ENCODE results near the gene ZZZ3. TPM values are rescaled to one million over a fixed set of nuclear protein-coding genes. Genes with fewer than 3 reads are reported as not detected.
"Not testable (repeated sequence)": the region's sequence is repeated elsewhere in the genome, so short reads cannot be mapped to it uniquely, and the experiment has no call there.

Gene ZZZ3
- total RNA-seq, 2 experiments from 2014 or later: 45.2 to 45.3 TPM

DNA sequence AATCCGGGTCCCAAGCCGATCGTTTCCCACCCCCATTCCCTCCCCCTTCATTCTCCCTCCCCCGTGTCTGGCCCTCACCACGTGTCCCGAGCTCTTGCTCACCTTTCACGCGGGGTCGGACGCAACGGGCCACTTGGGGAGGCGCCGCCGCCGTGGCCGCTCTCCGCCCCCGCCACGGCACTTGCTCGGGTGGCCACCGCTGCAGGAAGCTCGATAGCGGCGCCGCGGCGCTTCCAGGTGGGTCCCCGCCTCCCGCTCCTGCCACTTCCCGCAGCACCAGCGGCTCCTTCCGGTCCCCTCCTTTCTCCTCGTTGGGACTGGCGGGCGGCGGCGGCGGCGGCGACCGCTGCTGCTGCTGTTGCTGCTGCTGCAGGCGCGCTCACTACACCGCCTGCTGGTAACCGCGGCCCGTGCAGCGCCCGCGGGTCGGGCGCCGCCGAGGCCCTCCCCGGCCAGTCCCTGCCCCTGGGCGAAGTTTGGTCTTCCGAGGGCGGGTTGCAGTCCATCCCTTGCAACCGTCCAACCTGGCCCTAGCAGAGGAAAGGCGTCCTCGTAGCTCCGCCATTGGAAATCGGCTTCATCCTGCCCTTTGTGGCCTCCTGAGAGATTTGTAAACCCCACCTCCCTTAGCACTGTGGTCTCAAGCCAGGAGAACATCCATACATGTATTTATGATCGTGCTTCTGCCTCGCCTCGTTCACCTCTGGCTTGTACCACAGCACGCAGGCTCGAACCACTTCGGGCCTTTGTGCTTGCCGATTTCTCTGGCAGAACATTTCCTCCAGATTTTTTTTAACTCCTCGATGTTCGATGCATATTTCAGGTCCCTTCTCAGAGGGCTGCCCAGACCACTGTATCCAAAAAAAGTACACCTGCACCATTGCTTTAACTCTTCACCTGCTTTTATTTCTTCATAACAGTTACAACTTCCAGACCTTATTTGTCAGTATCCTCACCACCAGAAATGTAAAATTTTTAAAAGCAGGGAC, 996 bp upstream of the ZZZ3 start:
- no peaks in the 10 kb centered on the region for H3K9me3 Mint-ChIP-seq
- peak overlapping the region; percentile 95 for H3K27ac Mint-ChIP-seq
- DNase-seq (peak; percentile 95), ATAC-seq (ENCODE audit: low read depth) (peak; percentile 75)
- POLR2A ChIA-PET: interaction anchor here (0.5 to 2.3 kb wide), 12 partner anchors 15 to 1429 kb away, joined by 3 to 18 read pairs (median 3); partner anchors contain the start of genes DNAJB4, FUBP1, MIGA1 and USP33
- no peaks in the 10 kb centered on the region for H3K27me3 Mint-ChIP-seq
- peak overlapping the region; percentile 90 for H3K4me3 Mint-ChIP-seq
- peaks cover 17% of the 10 kb centered on the region for H3K4me1 Mint-ChIP-seq
- peaks cover 4% of the 10 kb centered on the region for H3K36me3 Mint-ChIP-seq

DNA sequence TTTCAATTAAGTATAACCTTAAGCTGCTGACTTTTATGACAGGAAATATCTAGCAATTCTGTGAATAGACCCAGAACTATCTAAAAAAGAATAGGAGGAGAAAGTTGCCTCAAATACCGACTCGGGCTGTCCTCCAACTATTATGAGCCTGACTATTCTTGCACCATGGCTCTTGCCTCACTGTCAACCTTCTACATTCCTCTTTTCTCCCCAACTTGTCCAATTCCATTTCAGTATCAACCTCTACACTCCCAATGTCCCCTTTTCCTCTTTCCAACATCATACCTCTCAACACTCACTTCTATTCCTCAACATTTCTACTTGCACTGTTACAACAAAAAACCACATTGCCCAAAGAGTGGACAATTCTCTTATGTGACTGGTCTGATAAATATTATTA, 2.3 kb downstream of the ZZZ3 start:
- peaks cover 9% of the 10 kb centered on the region for H3K36me3 Mint-ChIP-seq
- H3K27ac Mint-ChIP-seq: no peak overlapping the region
- no peak for DNase-seq
- ATAC-seq (ENCODE audit: low read depth): no peak
- H3K4me3 Mint-ChIP-seq: peak overlapping the region; percentile 23
- H3K4me1 Mint-ChIP-seq: peaks cover 27% of the 10 kb centered on the region
- H3K9me3 Mint-ChIP-seq: no peaks in the 10 kb centered on the region
- H3K27me3 Mint-ChIP-seq: no peaks in the 10 kb centered on the region
- POLR2A ChIA-PET: no interaction called here

DNA sequence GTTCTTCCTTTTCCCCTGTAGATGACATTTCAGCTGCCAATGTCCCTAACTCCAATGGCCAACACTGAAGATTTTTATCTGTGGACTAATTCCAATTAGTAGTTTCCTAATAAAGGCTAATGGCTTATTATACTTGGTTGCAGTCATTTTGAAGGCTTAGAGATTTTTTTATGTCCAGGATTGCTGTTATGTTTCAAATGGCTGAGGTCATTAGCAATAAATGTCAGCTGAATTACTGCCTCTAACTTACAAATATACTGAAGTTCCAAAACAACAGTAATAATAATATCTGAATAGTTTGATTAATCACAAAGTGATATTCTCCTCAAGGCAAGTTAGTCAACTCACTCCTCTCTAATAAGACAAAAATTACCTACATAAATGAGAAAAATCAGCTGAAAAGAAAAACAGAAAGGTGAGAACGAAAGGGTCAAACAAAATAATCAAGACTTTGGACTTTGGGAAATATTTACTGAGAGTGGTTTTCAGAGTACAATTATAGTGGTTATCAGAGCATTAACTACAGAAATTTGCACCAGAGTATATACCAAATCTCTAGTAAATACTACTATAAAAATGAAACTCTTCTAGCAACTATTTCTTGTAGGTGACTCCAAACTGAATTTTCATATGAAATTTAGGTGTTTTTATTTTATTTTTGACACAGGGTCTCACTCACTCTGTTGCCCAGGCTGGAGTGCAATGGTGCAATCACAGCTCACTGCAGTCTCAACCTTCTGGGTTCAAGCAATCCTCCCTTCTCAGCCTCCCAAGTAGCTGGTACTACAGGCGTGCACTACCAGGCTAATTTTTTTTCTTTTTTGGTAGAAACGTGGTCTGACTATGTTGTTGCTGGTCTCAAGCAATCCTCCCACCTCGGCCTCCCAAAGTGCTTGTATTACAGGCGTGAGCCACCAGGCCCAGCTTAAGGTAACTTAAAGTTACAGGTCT, 3.5 kb downstream of the ZZZ3 start:
- POLR2A ChIA-PET: no interaction called here
- Mint-ChIP-seq H3K36me3 (peaks cover 9% of the 10 kb centered on the region), H3K27ac (no peak overlapping the region), H3K9me3 (no peaks in the 10 kb centered on the region), H3K4me1 (peaks cover 27% of the 10 kb centered on the region), H3K4me3 (no peak overlapping the region), H3K27me3 (no peaks in the 10 kb centered on the region)
- no peak for DNase-seq
- ATAC-seq (ENCODE audit: low read depth): no peak

DNA sequence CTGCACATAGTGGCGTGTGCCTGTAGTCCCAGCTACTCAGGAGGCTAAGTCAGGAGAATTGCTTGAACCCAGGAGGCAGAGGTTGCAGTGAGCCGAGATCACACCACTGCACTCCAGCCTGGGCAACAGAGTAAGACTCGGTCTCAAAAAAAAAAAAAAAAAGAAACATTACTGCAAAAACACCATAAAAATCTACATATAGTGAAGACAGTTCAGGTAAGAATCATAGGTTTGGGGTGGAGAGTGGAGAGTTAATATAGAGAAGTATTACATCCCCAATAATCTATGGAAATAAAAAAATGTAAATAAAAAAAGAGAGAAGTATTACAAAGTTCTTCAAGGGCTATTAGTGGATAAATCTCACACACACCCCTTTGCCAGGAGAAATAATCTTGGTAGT, 7.7 kb downstream of the ZZZ3 start:
- DNase-seq; POLR2A ChIA-PET; H3K4me3 Mint-ChIP-seq; H3K9me3 Mint-ChIP-seq; ATAC-seq (ENCODE audit: low read depth); H3K27me3 Mint-ChIP-seq; H3K36me3 Mint-ChIP-seq; H3K27ac Mint-ChIP-seq: not testable (repeated sequence)
- H3K4me1 Mint-ChIP-seq: peaks cover 36% of the 10 kb centered on the region

DNA sequence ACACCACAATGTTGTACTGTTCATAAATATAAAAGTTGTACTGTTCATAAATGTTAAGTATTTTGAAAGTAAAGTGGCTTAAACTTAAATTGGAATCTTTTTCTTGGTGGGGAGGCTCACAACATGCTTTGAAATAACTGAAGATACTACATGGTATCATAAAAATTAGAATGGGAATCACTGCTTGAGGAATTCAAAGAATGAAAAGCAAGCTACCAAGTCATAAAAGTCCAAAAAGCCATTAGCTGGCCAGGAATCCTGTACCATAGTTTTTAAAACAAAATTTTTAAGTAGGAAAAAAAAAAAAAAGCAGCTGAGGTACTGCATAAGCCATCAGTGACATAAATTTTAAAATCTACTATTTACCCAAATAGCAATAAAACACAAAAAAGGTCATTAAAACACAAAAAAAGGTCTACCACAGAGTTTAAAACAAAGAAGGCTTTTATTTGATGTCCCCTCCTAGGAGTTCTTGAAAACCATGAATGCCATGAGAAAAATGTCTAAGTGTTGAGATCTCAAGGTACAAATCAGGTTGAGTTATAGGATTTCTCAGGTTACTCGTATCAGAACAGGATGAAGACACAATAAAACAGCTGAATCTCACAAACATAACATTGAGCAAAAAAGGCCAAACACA, 8.6 kb downstream of the ZZZ3 start:
- Mint-ChIP-seq H3K27ac (no peak overlapping the region), H3K4me3 (no peak overlapping the region), H3K9me3 (no peaks in the 10 kb centered on the region), H3K27me3 (no peaks in the 10 kb centered on the region), H3K36me3 (peaks cover 5% of the 10 kb centered on the region), H3K4me1 (peaks cover 34% of the 10 kb centered on the region)
- ATAC-seq (ENCODE audit: low read depth): no peak
- POLR2A ChIA-PET: no interaction called here
- no peak for DNase-seq

DNA sequence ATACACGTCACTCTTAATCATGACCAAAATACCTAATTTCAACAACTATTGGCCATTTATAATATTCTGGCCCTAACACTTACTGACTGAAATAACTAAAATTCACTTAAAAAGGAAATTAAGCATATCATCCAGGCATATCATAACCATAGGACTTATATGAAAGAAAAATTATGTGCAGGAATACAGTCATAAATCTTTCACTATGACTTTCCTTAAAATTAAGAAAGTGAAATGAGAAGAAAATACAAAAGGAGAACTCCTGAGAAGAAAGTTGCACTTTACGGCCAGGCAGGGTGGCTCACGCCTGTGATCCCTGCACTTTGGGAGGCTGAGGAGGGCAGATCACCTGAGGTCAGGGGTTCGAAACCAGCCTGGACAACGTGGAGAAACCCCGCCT, 9.4 kb downstream of the ZZZ3 start:
- no peak for ATAC-seq (ENCODE audit: low read depth)
- H3K27ac Mint-ChIP-seq: no peak overlapping the region
- no peak overlapping the region for H3K4me3 Mint-ChIP-seq
- DNase-seq: no peak
- no peaks in the 10 kb centered on the region for H3K27me3 Mint-ChIP-seq
- POLR2A ChIA-PET: no interaction called here
- no peaks in the 10 kb centered on the region for H3K9me3 Mint-ChIP-seq
- H3K4me1 Mint-ChIP-seq: peaks cover 32% of the 10 kb centered on the region
- peaks cover 5% of the 10 kb centered on the region for H3K36me3 Mint-ChIP-seq

DNA sequence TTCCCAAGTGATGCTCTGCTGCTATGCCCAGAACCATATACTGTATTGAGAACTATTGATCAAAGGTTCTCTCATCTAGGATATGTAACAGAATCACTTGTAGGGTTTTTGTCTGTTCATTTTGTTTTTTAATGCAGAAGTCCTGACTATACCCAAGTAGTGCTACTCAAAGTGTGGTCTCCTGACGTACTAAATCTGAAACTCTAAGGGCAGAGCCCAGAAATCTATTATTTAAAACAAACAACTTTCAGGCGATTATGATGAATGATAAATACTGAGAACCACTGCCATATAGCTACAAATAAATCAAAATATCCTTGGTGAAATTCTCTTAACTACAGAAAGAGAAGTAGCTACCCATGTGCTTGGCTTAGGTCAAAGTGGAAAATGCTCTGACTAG, 10.1 kb downstream of the ZZZ3 start:
- Mint-ChIP-seq H3K4me3 (no peak overlapping the region), H3K27me3 (no peaks in the 10 kb centered on the region), H3K36me3 (peaks cover 6% of the 10 kb centered on the region), H3K4me1 (peaks cover 30% of the 10 kb centered on the region), H3K27ac (no peak overlapping the region), H3K9me3 (no peaks in the 10 kb centered on the region)
- ATAC-seq (ENCODE audit: low read depth) (no peak), DNase-seq (no peak)
- POLR2A ChIA-PET: no interaction called here

DNA sequence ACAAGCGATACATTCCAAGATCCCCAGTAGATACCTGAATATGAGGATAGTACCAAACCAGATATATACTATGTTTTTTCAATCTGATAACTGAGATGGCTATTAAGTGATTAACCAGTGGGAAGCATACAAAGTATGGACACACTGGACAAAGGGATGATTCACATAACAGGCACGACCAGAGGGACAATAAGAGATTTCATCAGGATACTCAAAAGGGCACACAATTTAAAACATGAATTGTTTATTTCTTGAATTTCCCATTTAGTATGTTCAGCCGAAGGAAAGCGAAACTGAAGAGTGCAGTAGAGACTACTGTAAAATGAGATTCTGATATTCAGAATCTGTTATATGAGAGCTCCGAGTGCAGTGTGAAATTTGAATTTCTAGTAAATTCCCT, 10.6 kb downstream of the ZZZ3 start:
- Mint-ChIP-seq H3K9me3 (no peaks in the 10 kb centered on the region), H3K4me1 (peaks cover 31% of the 10 kb centered on the region), H3K27me3 (no peaks in the 10 kb centered on the region), H3K27ac (no peak overlapping the region), H3K36me3 (peaks cover 7% of the 10 kb centered on the region), H3K4me3 (peak overlapping the region; percentile 45)
- ATAC-seq (ENCODE audit: low read depth) (no peak), DNase-seq (no peak)
- POLR2A ChIA-PET: no interaction called here

DNA sequence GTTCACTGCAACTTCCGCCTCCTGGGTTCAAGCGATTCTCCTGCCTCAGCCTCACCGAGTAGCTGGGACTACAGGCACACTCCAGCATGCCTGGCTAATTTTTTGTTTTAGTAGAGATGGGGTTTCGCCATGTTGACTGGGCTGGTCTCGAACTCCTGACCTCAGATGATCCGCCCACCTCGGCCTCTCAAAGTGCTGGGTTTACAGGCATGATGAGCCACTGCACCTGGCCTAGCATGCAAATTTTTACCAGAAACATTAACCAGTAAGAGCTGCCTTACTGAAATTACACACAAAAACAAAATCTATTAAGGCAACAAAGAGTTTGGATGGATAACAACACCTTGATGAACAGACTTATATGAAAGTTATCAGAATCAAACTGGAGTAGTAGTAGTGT, 12.1 kb downstream of the ZZZ3 start:
- peaks cover 2% of the 10 kb centered on the region for H3K36me3 Mint-ChIP-seq
- no peaks in the 10 kb centered on the region for H3K27me3 Mint-ChIP-seq
- ATAC-seq (ENCODE audit: low read depth) (no peak), DNase-seq (no peak)
- peaks cover 27% of the 10 kb centered on the region for H3K4me1 Mint-ChIP-seq
- H3K4me3 Mint-ChIP-seq: no peak overlapping the region
- POLR2A ChIA-PET: no interaction called here
- no peaks in the 10 kb centered on the region for H3K9me3 Mint-ChIP-seq
- H3K27ac Mint-ChIP-seq: no peak overlapping the region

DNA sequence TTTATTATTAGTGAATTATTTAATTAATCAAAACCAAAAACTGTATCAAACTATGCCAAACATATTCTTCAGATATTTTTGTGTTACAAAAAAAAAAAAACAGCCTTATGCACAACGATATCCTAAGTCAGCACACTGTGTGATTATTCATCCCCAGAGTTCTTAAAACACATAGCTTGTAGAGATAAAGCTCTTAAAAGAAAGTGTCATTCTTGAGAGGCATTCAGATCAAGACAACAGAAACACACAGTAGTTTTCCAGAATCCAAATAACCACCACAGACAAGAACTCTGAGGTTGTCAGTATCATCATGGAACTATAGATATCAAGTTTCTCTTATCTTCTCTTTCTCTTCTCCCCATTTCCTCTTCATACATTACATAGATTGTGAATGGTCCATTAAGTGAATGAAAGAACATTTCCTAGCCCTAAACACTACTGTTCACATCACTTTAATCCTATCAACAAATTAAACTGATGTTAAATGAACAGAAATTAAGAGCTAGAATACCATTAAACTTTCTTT, 13.5 kb downstream of the ZZZ3 start:
- no peak for ATAC-seq (ENCODE audit: low read depth)
- Mint-ChIP-seq H3K27ac (no peak overlapping the region), H3K36me3 (peaks cover 3% of the 10 kb centered on the region), H3K4me3 (no peak overlapping the region), H3K9me3 (no peaks in the 10 kb centered on the region), H3K4me1 (peaks cover 26% of the 10 kb centered on the region), H3K27me3 (no peaks in the 10 kb centered on the region)
- no peak for DNase-seq
- POLR2A ChIA-PET: interaction anchor here (1.5 kb wide), 1 partner anchor 14 kb away, joined by 3 read pairs; the partner anchor contains the start of gene ZZZ3

DNA sequence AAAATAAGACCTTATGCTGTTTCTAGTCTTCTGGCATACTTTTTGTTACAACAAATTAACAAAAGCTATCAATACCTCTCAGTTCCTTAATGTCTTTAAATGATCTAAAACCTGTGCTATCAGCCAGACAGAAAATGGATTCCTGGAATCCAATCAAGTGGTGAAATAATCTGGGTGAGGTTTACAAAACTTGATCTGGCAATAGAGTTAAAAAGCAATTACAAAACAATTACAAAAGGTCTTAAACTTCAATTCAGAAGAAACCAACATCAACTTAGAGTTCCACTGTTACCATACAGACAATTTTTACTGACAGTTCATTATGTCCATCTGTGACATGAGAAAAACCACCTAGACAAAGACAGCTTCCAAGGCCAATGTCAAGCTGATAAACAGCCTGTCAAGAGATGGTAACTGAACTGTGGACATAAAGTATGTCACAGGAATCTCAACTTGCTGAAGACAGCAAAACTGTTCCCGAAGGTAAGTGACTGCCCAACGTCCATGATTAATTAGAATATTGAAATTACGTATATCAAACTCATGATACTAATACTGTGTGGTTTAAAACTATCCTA, 17.4 kb downstream of the ZZZ3 start:
- H3K27ac Mint-ChIP-seq: no peak overlapping the region
- no peak overlapping the region for H3K4me3 Mint-ChIP-seq
- H3K4me1 Mint-ChIP-seq: peaks cover 10% of the 10 kb centered on the region
- DNase-seq: no peak
- no peak for ATAC-seq (ENCODE audit: low read depth)
- H3K9me3 Mint-ChIP-seq: peaks cover 3% of the 10 kb centered on the region
- no peaks in the 10 kb centered on the region for H3K27me3 Mint-ChIP-seq
- POLR2A ChIA-PET: no interaction called here
- peaks cover 13% of the 10 kb centered on the region for H3K36me3 Mint-ChIP-seq

DNA sequence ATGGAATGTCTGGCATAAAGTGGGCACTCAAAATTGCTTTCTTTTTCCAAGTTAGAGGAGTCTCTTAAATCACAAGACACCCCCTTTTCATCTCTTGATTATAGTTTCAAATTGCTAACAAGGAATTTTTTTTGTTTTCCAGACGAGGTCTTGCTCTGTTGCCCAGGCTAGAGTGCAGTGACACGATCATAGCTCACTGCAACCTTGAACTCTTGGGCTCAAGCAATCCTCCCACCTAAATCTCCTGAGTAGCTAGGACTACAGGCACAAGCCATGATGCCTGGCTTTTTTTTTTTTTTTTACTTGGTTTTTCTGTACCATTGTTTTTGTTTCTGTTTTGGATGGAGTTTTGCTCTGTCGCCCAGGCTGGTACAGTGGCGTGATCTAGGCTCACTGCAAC, 20.8 kb downstream of the ZZZ3 start:
- peaks cover 3% of the 10 kb centered on the region for H3K9me3 Mint-ChIP-seq
- no peak overlapping the region for H3K4me3 Mint-ChIP-seq
- no peaks in the 10 kb centered on the region for H3K27me3 Mint-ChIP-seq
- POLR2A ChIA-PET: no interaction called here
- DNase-seq: no peak
- H3K27ac Mint-ChIP-seq: no peak overlapping the region
- no peak for ATAC-seq (ENCODE audit: low read depth)
- H3K36me3 Mint-ChIP-seq: peaks cover 11% of the 10 kb centered on the region
- peaks cover 5% of the 10 kb centered on the region for H3K4me1 Mint-ChIP-seq

Data from activated naive CD8-positive, alpha-beta T cell treated with anti-CD3 and anti-CD28 coated beads, Interleukin-2, amount 10 ng/mL, durations not matched to agents 7 days and 5 days (primary cell).